PC-9 (cell line): ENCODE data around the gene KANK2.

ENCODE experiments used
- CTCF ChIP-seq: fragments of 200-600 bp; sonication (generic); conservative IDR thresholded peaks from 2 replicates; pipeline ENCODE4 v1.6.1; 2017; ENCODE audit warnings: mixed run types, antibody characterized with exemption, mild to moderate bottlenecking, moderate library complexity
- EZH2 ChIP-seq: fragments of 200-600 bp; sonication (generic); IDR thresholded peaks from 2 replicates; pipeline ENCODE4 v1.8.0; 2017; ENCODE audit warnings: antibody characterized with exemption, low read depth

GRCh38 chr19:11210656-11210928, 13.2 kb upstream of the KANK2 start:
- TF ChIP-seq CTCF: no peak
- no peak for TF ChIP-seq EZH2
